ENCODE results near the gene SLC25A30. TPM values are rescaled to one million over a fixed set of nuclear protein-coding genes. Genes with fewer than 3 reads are reported as not detected.

Gene SLC25A30
- total and polyA plus RNA-seq, 2 of the 13 experiments (the other 11 are each of a cell fraction or from before 2014, with no cell fraction given): 19.6 to 22.5 TPM

GRCh38 chr13:45439008-45439407, 20.8 kb upstream of the SLC25A30 start:
- ATAC-seq: no peak
- Histone ChIP-seq H4K20me1 (ENCODE audit: insufficient read depth, low read length) (no peaks in the 10 kb centered on the region), H3K9me3 (ENCODE audit: low read length) (no peaks in the 10 kb centered on the region), H3K9ac (ENCODE audit: insufficient read depth, low read depth, low read length) (no peak overlapping the region), H3K36me3 (replicated peaks in 1 of 2; ENCODE audit: control insufficient read depth in 1 of 2, insufficient read depth in 2 of 2, low read length in 2 of 2) (no peaks in the 10 kb centered on the region), H3K4me3 (replicated peaks in 1 of 3; ENCODE audit: insufficient read depth in 1 of 3, low read depth in 2 of 3, low read length in 3 of 3) (no peak overlapping the region), H3K27ac (ENCODE audit: extremely low read length, insufficient read depth, low read length) (no peak overlapping the region), H3K79me2 (ENCODE audit: insufficient read depth, low read length) (no peaks in the 10 kb centered on the region), H3K4me1 (ENCODE audit: insufficient read depth, low read length) (peaks cover 92% of the 10 kb centered on the region), H3K4me2 (ENCODE audit: low read depth, low read length) (no peak overlapping the region), H2AFZ (ENCODE audit: low read length) (no peak overlapping the region), H3K27me3 (ENCODE audit: control insufficient read depth in 1 of 2, insufficient read depth in 2 of 2, low read length in 2 of 2) (no peaks in the 10 kb centered on the region)
- ChIA-PET POLR2A (interaction anchor here (1.4 to 1.7 kb wide), 2 partner anchors 8 to 97 kb away, joined by 5 read pairs; partner anchors contain the start of gene TPT1), CTCF (ENCODE audit: low intra/inter-chr PET ratio, low total read pairs) (no interaction called here)
- no peak for DNase-seq (ENCODE audit: low spot score)
- 90% methylated on average over 4 of the region's 4 CpGs for WGBS (ENCODE audit: low lambda C conversion rate)
- BruUV-seq (replicated peaks): no TSS peak
- intact Hi-C loops (cut with micrococcal nuclease; ENCODE audit: unreplicated experiment) (no loop called here), in situ Hi-C loops (cut with HindIII; ENCODE audit: extremely low pct_ligation_motif_present, low pct_unique_long_range_greater_than_20kb) (no loop called here)
- TF ChIP-seq ZNF414 (CRISPR knock-in tag; IDR thresholded peaks at IDR 0.05) (no peak), PRPF4 (IDR thresholded peaks at IDR 0.05; ENCODE audit: low read depth, low read length, poor library complexity, severe bottlenecking) (no peak), ZHX1 (CRISPR knock-in tag; IDR thresholded peaks at IDR 0.05; ENCODE audit: low read depth) (no peak), TOE1 (CRISPR knock-in tag; IDR thresholded peaks at IDR 0.05) (no peak), HOMEZ (CRISPR knock-in tag; IDR thresholded peaks at IDR 0.05; ENCODE audit: low read depth) (no peak), ZBTB14 (CRISPR knock-in tag; IDR thresholded peaks at IDR 0.05) (no peak), ZSCAN31 (CRISPR knock-in tag; IDR thresholded peaks at IDR 0.05; ENCODE audit: low read depth) (no peak), MZF1 (CRISPR knock-in tag; IDR thresholded peaks at IDR 0.05; ENCODE audit: borderline replicate concordance) (no peak), ZNF343 (CRISPR knock-in tag; IDR thresholded peaks at IDR 0.05) (no peak), ZNF510 (CRISPR knock-in tag; IDR thresholded peaks at IDR 0.05; ENCODE audit: low read depth) (no peak), BCL6 (CRISPR knock-in tag; IDR thresholded peaks at IDR 0.05) (no peak), TEAD2 (CRISPR knock-in tag; IDR thresholded peaks at IDR 0.05) (no peak), SNAPC2 (CRISPR knock-in tag; IDR thresholded peaks at IDR 0.05) (no peak), HNRNPUL1 (IDR thresholded peaks at IDR 0.05; ENCODE audit: low read depth, low read length) (no peak), EP300 (IDR thresholded peaks at IDR 0.05; ENCODE audit: low read depth in 2 of 2, low read length in 2 of 2) (no peak), EP300 (CRISPR knock-in tag; IDR thresholded peaks at IDR 0.05; ENCODE audit: borderline replicate concordance) (no peak), ZNF143 (CRISPR knock-in tag; IDR thresholded peaks at IDR 0.05) (no peak), ISL2 (CRISPR knock-in tag; IDR thresholded peaks at IDR 0.05) (no peak), ZNF136 (CRISPR knock-in tag; IDR thresholded peaks at IDR 0.05; ENCODE audit: low read depth) (no peak), RXRB (CRISPR knock-in tag; IDR thresholded peaks at IDR 0.05; ENCODE audit: borderline replicate concordance) (no peak), SOX5 (CRISPR knock-in tag; IDR thresholded peaks at IDR 0.05; ENCODE audit: borderline replicate concordance) (no peak)
- no peak for FAIRE-seq

Data from HepG2 (cell line).